Smooth muscle cell (in vitro differentiated cells): Measurements from ENCODE around the gene LCN15. TPM values are rescaled to one million over a fixed set of nuclear protein-coding genes. Genes with fewer than 3 reads are reported as not detected.

Experiments used
- DNase-seq: peaks from one replicate; lab custom pipeline; 2025; ENCODE audit not compliant: unreplicated experiment; lab: John Stamatoyannopoulos, UW
- H2AFZ ChIP-seq: fragments of 200-600 bp; sonication (generic); 2 replicates; pipeline ENCODE4 v1.6.0; 2016; ENCODE audit warnings: antibody characterized with exemption, low read depth, mild to moderate bottlenecking
- H3F3A ChIP-seq: fragments of 200-600 bp; sonication (generic); 2 replicates; pipeline ENCODE4 v1.6.0; 2017; ENCODE audit warnings: antibody characterized with exemption, low read depth
- H3K27ac ChIP-seq: fragments of 200-600 bp; sonication (generic); 2 replicates; pipeline ENCODE4 v1.5.1; 2016; ENCODE audit warnings: low read depth, mild to moderate bottlenecking
- H3K27me3 ChIP-seq: fragments of 200-600 bp; sonication (generic); 2 replicates; pipeline ENCODE4 v1.6.1; 2016; ENCODE audit warnings: low read depth, mild to moderate bottlenecking
- H3K36me3 ChIP-seq: fragments of 200-600 bp; sonication (generic); 2 replicates; pipeline ENCODE4 v1.5.1; 2016; ENCODE audit warnings: low read depth
- H3K4me1 ChIP-seq: fragments of 200-600 bp; sonication (generic); 2 replicates; pipeline ENCODE4 v1.5.1; 2016; ENCODE audit warnings: low read depth
- H3K4me2 ChIP-seq: fragments of 200-600 bp; sonication (generic); 2 replicates; pipeline ENCODE4 v1.6.0; 2016; ENCODE audit warnings: mild to moderate bottlenecking
- H3K4me3 ChIP-seq: fragments of 200-600 bp; sonication (generic); 2 replicates; pipeline ENCODE4 v1.5.1; 2016; ENCODE audit warnings: mild to moderate bottlenecking
- H3K79me2 ChIP-seq: fragments of 200-600 bp; sonication (generic); 2 replicates; pipeline ENCODE4 v1.6.0; 2016; ENCODE audit warnings: low read depth, mild to moderate bottlenecking
- H3K9ac ChIP-seq: fragments of 200-600 bp; sonication (generic); 2 replicates; pipeline ENCODE4 v1.6.0; 2016; ENCODE audit warnings: low read depth
- H3K9me3 ChIP-seq: fragments of 200-600 bp; sonication (generic); replicated peaks from 2 replicates; pipeline ENCODE4 v1.5.1; 2016; ENCODE audit warnings: low read depth
- H4K20me1 ChIP-seq: fragments of 200-600 bp; sonication (generic); 2 replicates; pipeline ENCODE4 v1.6.0; 2016; ENCODE audit warnings: low read depth
- WGBS: methylation state at CpG from one replicate; pipeline ENCODE4 v1.1.7; 2016; ENCODE audit warnings: low lambda C conversion rate; 5-methylcytosine and 5-hydroxymethylcytosine counted together
- polyA plus RNA-seq: library from polyadenylated mRNA; unstranded; fragments of >200 nt; fragmentation: Nextera tagmentation; extraction: Ambion mirVana; gene quantifications from 2 replicates; pipeline ENCODE4 v1.2.1, GENCODE V29; 2016
- total RNA-seq: library from RNA; depleted of rRNA; stranded (reverse); fragments of >200 nt; gene quantifications from 2 replicates; pipeline ENCODE4 v1.2.3, GENCODE V29; 2014
- TF ChIP-seq, protein P1 (sequence below): fragments of 200-600 bp; sonication (generic); IDR thresholded peaks from 2 replicates; pipeline ENCODE4 v1.5.1; 2017; ENCODE audit warnings: borderline replicate concordance, mild to moderate bottlenecking, antibody characterized with exemption; ENCODE audit not compliant: insufficient read depth, poor library complexity, severe bottlenecking

Gene LCN15
- total and polyA plus RNA-seq, 2 experiments from 2014 or later, result not detected

DNA sequence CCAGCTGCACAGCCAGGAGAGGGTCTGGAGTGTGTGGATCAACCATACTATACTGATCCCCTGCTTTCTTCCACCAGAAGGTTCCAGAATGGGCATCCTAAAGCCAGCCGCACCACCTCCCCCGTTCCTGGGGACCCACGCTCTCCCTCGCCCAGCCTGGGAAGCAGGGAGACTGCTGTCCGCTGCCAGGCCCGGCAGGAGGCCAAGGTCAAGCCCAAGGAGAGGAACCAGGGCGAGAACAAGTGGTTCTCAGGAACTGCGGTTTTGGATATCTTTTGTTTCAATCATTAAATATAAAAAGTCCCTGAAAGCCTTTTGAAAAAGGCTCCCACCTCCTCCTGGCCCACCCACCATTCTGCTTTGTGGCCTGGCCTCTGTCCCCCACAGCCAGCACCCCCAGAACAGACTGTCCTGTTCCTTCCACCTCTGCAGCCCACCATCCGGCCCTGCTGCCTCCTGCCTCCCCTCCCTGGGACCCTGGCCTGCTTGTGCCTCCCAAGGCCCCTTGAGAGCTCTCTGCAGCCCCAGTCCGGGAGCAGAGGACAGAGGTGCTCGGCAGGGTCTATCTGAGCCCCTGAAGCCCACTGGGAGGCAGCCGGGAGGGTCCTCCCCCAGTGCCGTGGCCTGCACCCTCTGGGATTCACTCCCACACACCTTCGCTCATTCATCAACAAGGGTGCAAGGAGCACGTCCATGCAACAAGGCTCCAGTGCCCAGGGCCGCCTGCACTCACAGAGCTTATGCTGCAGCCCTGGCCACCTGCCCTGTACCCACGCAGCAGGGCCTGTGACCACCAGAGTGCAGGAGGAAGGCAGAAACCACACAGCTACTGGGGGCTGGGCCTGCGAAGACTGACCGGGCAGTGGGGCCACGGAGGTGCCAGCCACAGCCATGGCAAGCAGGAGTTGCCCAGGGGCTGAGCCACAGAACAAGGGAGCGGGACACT, 15.4 kb downstream of the LCN15 start:
- Histone ChIP-seq H3K9ac (no peak overlapping the region), H3K9me3 (no peaks in the 10 kb centered on the region), H3F3A (no peaks in the 10 kb centered on the region), H3K27me3 (no peaks in the 10 kb centered on the region), H4K20me1 (no peaks in the 10 kb centered on the region), H3K4me2 (no peak overlapping the region), H3K27ac (no peak overlapping the region), H3K79me2 (no peaks in the 10 kb centered on the region), H2AFZ (no peak overlapping the region), H3K36me3 (no peaks in the 10 kb centered on the region), H3K4me3 (no peak overlapping the region), H3K4me1 (no peaks in the 10 kb centered on the region)
- TF ChIP-seq, protein P1, sequence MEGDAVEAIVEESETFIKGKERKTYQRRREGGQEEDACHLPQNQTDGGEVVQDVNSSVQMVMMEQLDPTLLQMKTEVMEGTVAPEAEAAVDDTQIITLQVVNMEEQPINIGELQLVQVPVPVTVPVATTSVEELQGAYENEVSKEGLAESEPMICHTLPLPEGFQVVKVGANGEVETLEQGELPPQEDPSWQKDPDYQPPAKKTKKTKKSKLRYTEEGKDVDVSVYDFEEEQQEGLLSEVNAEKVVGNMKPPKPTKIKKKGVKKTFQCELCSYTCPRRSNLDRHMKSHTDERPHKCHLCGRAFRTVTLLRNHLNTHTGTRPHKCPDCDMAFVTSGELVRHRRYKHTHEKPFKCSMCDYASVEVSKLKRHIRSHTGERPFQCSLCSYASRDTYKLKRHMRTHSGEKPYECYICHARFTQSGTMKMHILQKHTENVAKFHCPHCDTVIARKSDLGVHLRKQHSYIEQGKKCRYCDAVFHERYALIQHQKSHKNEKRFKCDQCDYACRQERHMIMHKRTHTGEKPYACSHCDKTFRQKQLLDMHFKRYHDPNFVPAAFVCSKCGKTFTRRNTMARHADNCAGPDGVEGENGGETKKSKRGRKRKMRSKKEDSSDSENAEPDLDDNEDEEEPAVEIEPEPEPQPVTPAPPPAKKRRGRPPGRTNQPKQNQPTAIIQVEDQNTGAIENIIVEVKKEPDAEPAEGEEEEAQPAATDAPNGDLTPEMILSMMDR, result no peak
- WGBS, result 91% methylated on average over 21 of the region's 21 CpGs
- DNase-seq, result no peak

DNA sequence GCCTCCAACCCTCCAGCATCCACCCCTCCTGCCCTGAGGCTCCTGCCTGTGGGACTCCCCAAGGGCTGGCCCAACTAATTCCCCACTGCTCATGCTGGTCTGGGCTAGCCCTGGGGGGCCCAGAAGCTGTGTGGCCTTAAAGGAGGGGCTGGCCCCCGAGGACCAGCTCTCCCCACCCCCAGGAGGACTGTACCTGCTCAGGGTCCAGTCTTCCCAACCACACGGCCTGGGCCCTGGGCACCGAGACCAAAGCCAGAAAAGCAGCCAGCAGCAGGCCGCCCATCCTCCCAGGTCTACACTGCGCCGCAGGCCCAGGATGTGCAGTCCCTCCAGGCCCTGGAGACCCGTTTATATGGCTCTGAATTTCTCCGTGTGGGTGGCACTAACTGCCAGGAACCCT, 16.1 kb downstream of the LCN15 start, which contains the start of gene LCN6:
Gene LCN6, minus strand, starts transcription at position 325 of the 400 bp plus-strand sequence. Its CDS starts 42 bp downstream, at position 283.
- DNase-seq, result no peak
- H3K9ac ChIP-seq, result no peak within 1 kb of the TSS
- 79% methylated on average over 8 of the region's 8 CpGs for WGBS

DNA sequence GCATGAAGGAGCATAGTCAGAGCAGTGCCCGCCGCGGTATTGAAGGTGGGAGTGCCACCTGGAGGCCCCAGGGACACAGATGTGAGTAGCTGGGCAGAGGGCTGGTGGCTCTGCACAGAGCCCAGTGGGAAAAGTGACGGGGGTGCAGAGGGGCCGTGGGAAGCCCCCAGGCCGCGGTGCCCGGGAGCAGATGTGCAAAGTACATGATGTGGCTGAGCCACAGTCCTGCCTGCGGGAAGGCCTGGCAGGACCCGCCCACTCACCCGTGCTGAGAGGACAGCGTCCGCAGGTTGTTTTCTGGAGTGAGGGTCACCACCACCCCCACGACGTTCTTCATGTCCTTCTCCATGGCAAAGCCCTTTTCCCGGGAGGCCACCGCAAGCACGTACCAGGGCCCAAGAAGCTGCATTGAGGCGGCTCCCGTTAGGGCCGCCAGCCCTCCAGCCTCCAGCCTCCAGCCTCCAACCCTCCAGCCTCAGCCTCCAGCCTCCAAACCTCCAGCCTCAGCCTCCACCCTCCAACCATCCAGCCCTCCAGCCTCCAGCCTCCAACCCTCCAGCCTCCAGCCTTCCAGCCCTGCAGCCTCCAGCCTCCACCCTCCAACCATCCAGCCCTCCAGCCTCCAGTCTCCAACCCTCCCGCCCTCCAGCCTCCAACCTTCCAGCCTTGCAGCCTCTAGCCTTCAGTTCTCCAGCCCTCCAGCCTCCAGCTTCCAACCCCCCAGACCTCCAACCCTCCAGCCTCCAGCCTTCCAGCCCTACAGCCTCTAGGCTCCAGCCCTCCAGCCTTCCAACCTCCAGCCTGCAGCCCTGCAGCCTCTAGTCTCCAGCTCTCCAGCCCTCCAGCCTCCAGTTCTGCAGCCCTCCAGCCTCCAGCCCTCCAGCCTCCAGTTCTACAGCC, 16.9 kb downstream of the LCN15 start:
- no peak overlapping the region for H3K27ac ChIP-seq
- 91% methylated on average over 21 of the region's 22 CpGs for WGBS
- H3K79me2 ChIP-seq, result no peaks in the 10 kb centered on the region
- no peak overlapping the region for H3K4me2 ChIP-seq
- no peaks in the 10 kb centered on the region for H3K4me1 ChIP-seq
- TF ChIP-seq, protein P1, result no peak
- H3F3A ChIP-seq, result no peaks in the 10 kb centered on the region
- no peaks in the 10 kb centered on the region for H3K36me3 ChIP-seq
- H2AFZ ChIP-seq, result no peak overlapping the region
- no peak for DNase-seq
- H3K4me3 ChIP-seq, result no peak overlapping the region
- H3K27me3 ChIP-seq, result no peaks in the 10 kb centered on the region
- no peak overlapping the region for H3K9ac ChIP-seq
- no peaks in the 10 kb centered on the region for H3K9me3 ChIP-seq
- no peaks in the 10 kb centered on the region for H4K20me1 ChIP-seq

More for the DNA sequence above, 16.1 kb downstream of the LCN15 start, which contains the start of gene LCN6:
- H3K79me2 ChIP-seq, result no peaks in the 10 kb centered on the region
- no peaks in the 10 kb centered on the region for H3K36me3 ChIP-seq
- TF ChIP-seq, protein P1, result no peak
- no peak within 1 kb of the TSS for H3K27ac ChIP-seq
- no peaks in the 10 kb centered on the region for H4K20me1 ChIP-seq
- H3K4me3 ChIP-seq, result no peak within 1 kb of the TSS
- H3K4me1 ChIP-seq, result no peaks in the 10 kb centered on the region
- H3K9me3 ChIP-seq, result no peaks in the 10 kb centered on the region
- no peak within 1 kb of the TSS for H3K4me2 ChIP-seq
- H2AFZ ChIP-seq, result no peak within 1 kb of the TSS
- no peaks in the 10 kb centered on the region for H3K27me3 ChIP-seq
- no peaks in the 10 kb centered on the region for H3F3A ChIP-seq
